B cell (primary cell): ENCODE measurements around the gene KCNH5. TPM values are rescaled to one million over a fixed set of nuclear protein-coding genes. Genes with fewer than 3 reads are reported as not detected.

ENCODE experiments used
- ATAC-seq: fragments of 200-7000 bp; cut with Tn5 transposase; one replicate; pipeline ENCODE4 v1.10.0; 2021; ENCODE audit warnings: low read depth, mild to moderate bottlenecking, moderate number of reproducible peaks, moderate library complexity
- CTCF ChIA-PET: fragments of 350-600 bp; sonication (Branson Sonifier 250); formaldehyde crosslinking; loops from one replicate; lab custom pipeline; 2021; ENCODE audit warnings: antibody characterized with exemption, inconsistent platforms; lab: Charles Lee
- POLR2A ChIA-PET: fragments of 350-600 bp; sonication (Branson Sonifier 250); formaldehyde crosslinking; loops from one replicate; lab custom pipeline; 2021; ENCODE audit warnings: antibody characterized with exemption; lab: Charles Lee
- DNase-seq: peaks from one replicate; pipeline ENCODE4 v3.0.0; 2013
- H2AFZ ChIP-seq: 2 replicates; pipeline ENCODE4 v1.6.1; 2012; ENCODE audit warnings: mild to moderate bottlenecking, low read depth, low read length; ENCODE audit not compliant: insufficient read depth, poor library complexity, severe bottlenecking
- H3K27ac ChIP-seq, 2 donors: 1 replicate in 1 of 2; 2 replicates in 1 of 2; pipeline ENCODE4 v1.5.1; 2012 to 2013; ENCODE audit warnings: low read length in 2 of 2, mild to moderate bottlenecking in 2 of 2, moderate library complexity in 1 of 2
- H3K27me3 ChIP-seq, 4 experiments: fragments of 200-600 bp in 1 of 4; sonication (generic) in 1 of 4; replicated peaks in 1 of 4; 1 replicate in 2 of 4; 2 replicates in 2 of 4; pipeline versions ENCODE4 v1.6.1 to v1.7.0; 2013 to 2016; ENCODE audit warnings: low read length in 3 of 4, mild to moderate bottlenecking in 2 of 4, mixed read lengths in 1 of 4, moderate library complexity in 1 of 4; ENCODE audit not compliant: insufficient read depth in 4 of 4, control insufficient read depth in 3 of 4; ENCODE audit errors: control extremely low read depth in 1 of 4
- H3K36me3 ChIP-seq, 2 experiments: replicated peaks in 1 of 2; 1 replicate in 1 of 2; 2 replicates in 1 of 2; pipeline versions ENCODE4 v1.6.1 to v1.7.1; 2013; ENCODE audit warnings: low read length in 1 of 2; ENCODE audit not compliant: insufficient read depth in 2 of 2, control insufficient read depth in 1 of 2; ENCODE audit errors: control extremely low read depth in 1 of 2, extremely low read depth in 1 of 2
- H3K4me1 ChIP-seq, 2 donors: fragments of 200-600 bp in 1 of 2; sonication (generic) in 1 of 2; 1 replicate in 1 of 2; 2 replicates in 1 of 2; pipeline versions ENCODE4 v1.5.1 to v1.6.1; 2013 to 2017; ENCODE audit warnings: low read length in 2 of 2; ENCODE audit not compliant: control insufficient read depth in 2 of 2, insufficient read depth in 2 of 2
- H3K4me2 ChIP-seq: replicated peaks from 2 replicates; pipeline ENCODE3; 2012; ENCODE audit warnings: mild to moderate bottlenecking, low read depth, low read length; ENCODE audit not compliant: poor library complexity, severe bottlenecking
- H3K4me3 ChIP-seq, 5 experiments: fragments of 200-600 bp in 1 of 5; sonication (generic) in 1 of 5; 1 replicate in 3 of 5; 2 replicates in 2 of 5; pipeline versions ENCODE4 v1.5.1 to v1.7.0; 2011 to 2016; ENCODE audit warnings: low read length in 4 of 5, mild to moderate bottlenecking in 4 of 5, low read depth in 2 of 5, control low read depth in 1 of 5, moderate library complexity in 1 of 5; ENCODE audit not compliant: insufficient read depth in 1 of 5; ENCODE audit errors: control extremely low read depth in 1 of 5, extremely low read depth in 1 of 5
- H3K79me2 ChIP-seq: fragments of 200-600 bp; sonication (generic); one replicate; pipeline ENCODE4 v1.6.0; 2016; ENCODE audit warnings: low read length; ENCODE audit not compliant: control insufficient read depth, insufficient read depth
- H3K9ac ChIP-seq: fragments of 200-600 bp; sonication (generic); 2 replicates; pipeline ENCODE4 v1.6.1; 2017; ENCODE audit warnings: mild to moderate bottlenecking, low read length, moderate library complexity
- H3K9me3 ChIP-seq, 3 donors: one replicate each; pipeline versions ENCODE4 v1.6.1 to v1.7.1; 2013; ENCODE audit warnings: low read length in 2 of 3; ENCODE audit not compliant: control insufficient read depth in 2 of 3, insufficient read depth in 1 of 3; ENCODE audit errors: control extremely low read depth in 1 of 3
- H4K20me1 ChIP-seq: 2 replicates; pipeline ENCODE4 v1.6.0; 2012; ENCODE audit warnings: mild to moderate bottlenecking, low read length; ENCODE audit not compliant: insufficient read depth, control insufficient read depth, poor library complexity, severe bottlenecking
- H3K27ac Mint-ChIP-seq: one replicate; pipeline ENCODE4 v1.8.0; 2021; ENCODE audit warnings: mixed read lengths
- H3K27me3 Mint-ChIP-seq: one replicate; pipeline ENCODE4 v1.8.0; 2021; ENCODE audit warnings: mixed read lengths
- H3K4me1 Mint-ChIP-seq: one replicate; pipeline ENCODE4 v1.8.0; 2021; ENCODE audit warnings: mixed read lengths
- H3K4me3 Mint-ChIP-seq: one replicate; pipeline ENCODE4 v1.8.0; 2021; ENCODE audit warnings: mixed read lengths
- H3K9me3 Mint-ChIP-seq: one replicate; pipeline ENCODE4 v1.8.0; 2022; ENCODE audit warnings: mixed read lengths; ENCODE audit not compliant: insufficient read depth
- EZH2 ChIP-seq: IDR thresholded peaks from 2 replicates; pipeline ENCODE4 v1.6.1; 2012; ENCODE audit warnings: borderline replicate concordance, low read depth, mild to moderate bottlenecking, moderate library complexity, low read length; ENCODE audit not compliant: insufficient read depth, poor library complexity, severe bottlenecking
- WGBS: methylation state at CpG from one replicate; pipeline ENCODE4 v1.1.5; 2013; ENCODE audit warnings: missing lambda C conversion rate; ENCODE audit not compliant: insufficient coverage; 5-methylcytosine and 5-hydroxymethylcytosine counted together
- intact Hi-C: fragments of 100-400 bp; cut with micrococcal nuclease; formaldehyde crosslinking; loops from one replicate; pipeline ENCODE4 v1.10.0; 2022
- polyA plus RNA-seq: library from polyadenylated mRNA; depleted of rRNA; stranded (reverse); fragments of >200 nt; gene quantifications from 2 replicates; pipeline ENCODE4 v1.2.3, GENCODE V29; 2012
- total RNA-seq, 2 donors: library from RNA; stranded (reverse); fragments of 120-200 nt in 1 of 2; gene quantifications; 1 replicate in 1 of 2; 2 replicates in 1 of 2; pipeline versions ENCODE4 v1.2.3 to v1.2.4, GENCODE V29; 2013 to 2022
- TF ChIP-seq, protein P1 (sequence below): fragments of 200-600 bp; IDR thresholded peaks from one replicate; pipeline ENCODE4 v1.8.0; 2022; ENCODE audit warnings: antibody characterized with exemption, mild to moderate bottlenecking

The KCNH5 gene
- total and polyA plus RNA-seq, 2 donors (not counting 1 experiment from before 2014, with no cell fraction given) = not detected

DNA sequence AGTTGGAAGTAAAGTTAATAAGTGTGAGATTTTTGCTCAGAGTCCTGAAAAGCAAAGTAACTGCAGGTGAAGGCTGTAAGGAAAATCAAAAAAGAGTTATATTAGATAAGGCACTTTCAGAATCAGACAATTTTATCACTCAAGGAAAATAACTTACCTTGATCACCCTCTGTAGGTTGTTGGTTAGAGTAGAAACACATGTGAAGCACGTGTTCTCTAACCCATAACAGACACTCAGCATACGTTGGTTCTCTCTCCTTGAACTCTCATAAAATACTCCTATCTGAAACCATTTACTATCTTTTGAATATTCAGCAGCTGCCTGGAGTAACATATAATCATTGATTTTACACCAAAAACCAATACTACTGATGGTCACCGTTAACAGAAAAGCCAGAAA, 335.5 kb downstream of the KCNH5 start:
- Histone ChIP-seq H3K4me2 (no peak overlapping the region), H2AFZ (no peak overlapping the region), H3K9me3 (peaks cover 0 to 4% (median 0%) of the 10 kb centered on the region in 3 donors), H3K36me3 (no peaks in the 10 kb centered on the region), H3K79me2 (no peaks in the 10 kb centered on the region), H3K27me3 (no peaks in the 10 kb centered on the region), H3K4me3 (no peak overlapping the region), H3K9ac (no peak overlapping the region), H3K27ac (no peak overlapping the region), H4K20me1 (no peaks in the 10 kb centered on the region), H3K4me1 (no peaks in the 10 kb centered on the region)
- Mint-ChIP-seq H3K4me1 (no peaks in the 10 kb centered on the region), H3K4me3 (no peak overlapping the region), H3K27ac (no peak overlapping the region), H3K27me3 (no peaks in the 10 kb centered on the region), H3K9me3 (no peaks in the 10 kb centered on the region)
- DNase-seq (no peak), ATAC-seq (no peak)
- ChIA-PET CTCF (no interaction called here), POLR2A (no interaction called here)
- WGBS = no CpG with 5 or more reads among the region's 3 CpGs
- intact Hi-C loops = no loop called here
- TF ChIP-seq, protein P1, sequence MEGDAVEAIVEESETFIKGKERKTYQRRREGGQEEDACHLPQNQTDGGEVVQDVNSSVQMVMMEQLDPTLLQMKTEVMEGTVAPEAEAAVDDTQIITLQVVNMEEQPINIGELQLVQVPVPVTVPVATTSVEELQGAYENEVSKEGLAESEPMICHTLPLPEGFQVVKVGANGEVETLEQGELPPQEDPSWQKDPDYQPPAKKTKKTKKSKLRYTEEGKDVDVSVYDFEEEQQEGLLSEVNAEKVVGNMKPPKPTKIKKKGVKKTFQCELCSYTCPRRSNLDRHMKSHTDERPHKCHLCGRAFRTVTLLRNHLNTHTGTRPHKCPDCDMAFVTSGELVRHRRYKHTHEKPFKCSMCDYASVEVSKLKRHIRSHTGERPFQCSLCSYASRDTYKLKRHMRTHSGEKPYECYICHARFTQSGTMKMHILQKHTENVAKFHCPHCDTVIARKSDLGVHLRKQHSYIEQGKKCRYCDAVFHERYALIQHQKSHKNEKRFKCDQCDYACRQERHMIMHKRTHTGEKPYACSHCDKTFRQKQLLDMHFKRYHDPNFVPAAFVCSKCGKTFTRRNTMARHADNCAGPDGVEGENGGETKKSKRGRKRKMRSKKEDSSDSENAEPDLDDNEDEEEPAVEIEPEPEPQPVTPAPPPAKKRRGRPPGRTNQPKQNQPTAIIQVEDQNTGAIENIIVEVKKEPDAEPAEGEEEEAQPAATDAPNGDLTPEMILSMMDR = no peak
- TF ChIP-seq EZH2 = no peak

DNA sequence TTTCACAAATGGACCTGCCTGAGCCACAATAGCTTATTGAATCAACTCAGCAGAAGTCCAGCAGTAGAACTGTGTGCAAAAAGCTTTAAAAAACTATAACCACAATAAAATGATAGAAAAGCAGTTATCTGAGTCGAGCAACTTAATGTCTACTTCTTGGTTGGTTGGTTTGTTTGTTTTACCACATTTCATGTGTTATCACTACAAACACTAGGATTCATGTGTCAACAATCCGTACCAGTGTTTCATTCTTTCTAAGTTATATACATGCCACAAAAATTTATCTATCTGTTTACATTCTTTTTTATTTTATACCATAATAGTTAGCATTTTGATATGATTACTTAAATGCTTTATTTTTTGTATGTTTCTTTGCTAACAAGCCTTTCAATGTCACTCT, 339.0 kb downstream of the KCNH5 start:
- H3K27me3 Mint-ChIP-seq = no peaks in the 10 kb centered on the region
- H3K9me3 Mint-ChIP-seq = no peaks in the 10 kb centered on the region
- no peak overlapping the region for H3K27ac Mint-ChIP-seq
- Histone ChIP-seq H3K79me2 (no peaks in the 10 kb centered on the region), H2AFZ (no peak overlapping the region), H3K27ac (no peak overlapping the region), H3K4me1 (no peaks in the 10 kb centered on the region), H3K36me3 (no peaks in the 10 kb centered on the region), H3K9me3 (peaks cover 0 to 4% (median 0%) of the 10 kb centered on the region in 3 donors), H4K20me1 (no peaks in the 10 kb centered on the region), H3K9ac (no peak overlapping the region), H3K4me3 (no peak overlapping the region), H3K4me2 (no peak overlapping the region), H3K27me3 (no peaks in the 10 kb centered on the region)
- ChIA-PET CTCF (no interaction called here), POLR2A (no interaction called here)
- H3K4me1 Mint-ChIP-seq = no peaks in the 10 kb centered on the region
- DNase-seq (no peak), ATAC-seq (no peak)
- no CpG with 5 or more reads among the region's 2 CpGs for WGBS
- TF ChIP-seq EZH2 = no peak
- TF ChIP-seq, protein P1 = no peak
- no peak overlapping the region for H3K4me3 Mint-ChIP-seq
- intact Hi-C loops = no loop called here
